ENCODE data around the gene UNC13A. TPM values are rescaled to one million over a fixed set of nuclear protein-coding genes. Genes with fewer than 3 reads are reported as not detected.
A peak's percentile ranks its signal among the peaks of the same experiment; 100 is the strongest.

The UNC13A gene
- total RNA-seq, 1 donor, result under 0.01 TPM

DNA sequence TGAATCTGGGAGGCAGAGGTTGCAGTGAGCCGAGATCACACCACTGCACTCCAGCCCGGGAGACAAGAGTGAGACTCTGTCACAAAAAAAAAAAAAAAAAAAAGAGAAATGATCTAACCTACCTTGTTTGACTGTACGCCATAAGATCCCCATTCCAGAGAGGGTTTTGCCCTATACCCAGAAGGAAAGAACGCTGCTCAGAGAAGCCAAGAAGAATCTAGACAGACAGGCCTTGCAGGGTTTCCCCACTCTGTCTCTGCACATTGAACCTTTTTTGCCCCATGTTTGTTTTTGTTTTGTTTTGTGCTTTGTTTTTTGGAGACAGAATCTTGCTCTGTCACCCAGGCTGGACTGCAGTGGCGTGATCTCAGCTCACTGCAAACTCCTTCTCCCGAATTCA is 23.7 kb upstream of the UNC13A start:
- no peak for DNase-seq (ENCODE audit: low read depth)
- TF ChIP-seq, protein P1, sequence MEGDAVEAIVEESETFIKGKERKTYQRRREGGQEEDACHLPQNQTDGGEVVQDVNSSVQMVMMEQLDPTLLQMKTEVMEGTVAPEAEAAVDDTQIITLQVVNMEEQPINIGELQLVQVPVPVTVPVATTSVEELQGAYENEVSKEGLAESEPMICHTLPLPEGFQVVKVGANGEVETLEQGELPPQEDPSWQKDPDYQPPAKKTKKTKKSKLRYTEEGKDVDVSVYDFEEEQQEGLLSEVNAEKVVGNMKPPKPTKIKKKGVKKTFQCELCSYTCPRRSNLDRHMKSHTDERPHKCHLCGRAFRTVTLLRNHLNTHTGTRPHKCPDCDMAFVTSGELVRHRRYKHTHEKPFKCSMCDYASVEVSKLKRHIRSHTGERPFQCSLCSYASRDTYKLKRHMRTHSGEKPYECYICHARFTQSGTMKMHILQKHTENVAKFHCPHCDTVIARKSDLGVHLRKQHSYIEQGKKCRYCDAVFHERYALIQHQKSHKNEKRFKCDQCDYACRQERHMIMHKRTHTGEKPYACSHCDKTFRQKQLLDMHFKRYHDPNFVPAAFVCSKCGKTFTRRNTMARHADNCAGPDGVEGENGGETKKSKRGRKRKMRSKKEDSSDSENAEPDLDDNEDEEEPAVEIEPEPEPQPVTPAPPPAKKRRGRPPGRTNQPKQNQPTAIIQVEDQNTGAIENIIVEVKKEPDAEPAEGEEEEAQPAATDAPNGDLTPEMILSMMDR (IDR thresholded peaks at IDR 0.05; ENCODE audit: insufficient read depth, low read depth, low read length), result no peak
- no peak overlapping the region for H3K4me3 ChIP-seq (ENCODE audit: low read depth, low read length)

DNA sequence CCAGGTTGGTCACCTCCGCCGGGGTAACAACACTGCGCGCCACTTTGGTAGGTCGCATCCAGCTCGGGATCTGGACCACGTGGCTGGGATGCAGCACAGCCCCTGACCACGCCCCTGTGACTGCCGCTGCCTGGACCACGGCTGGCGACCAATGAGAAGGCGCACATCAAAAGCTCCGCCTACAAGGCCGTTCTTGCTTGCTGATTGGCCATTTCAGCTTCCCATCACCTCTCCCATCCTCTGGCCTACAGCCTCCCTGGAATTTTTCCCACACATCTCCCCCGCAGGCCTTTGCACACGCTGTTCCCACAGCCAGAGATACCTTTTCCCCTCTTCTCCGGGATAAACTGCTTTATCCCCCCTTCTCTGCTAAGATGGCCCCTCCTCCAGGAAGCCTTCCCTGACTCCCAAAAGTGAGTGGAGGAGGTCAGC is 18.6 kb upstream of the UNC13A start:
- TF ChIP-seq, protein P1 (IDR thresholded peaks at IDR 0.05; ENCODE audit: insufficient read depth, low read depth, low read length), result no peak
- peak; percentile 35 for DNase-seq (ENCODE audit: low read depth)
- no peak overlapping the region for H3K4me3 ChIP-seq (ENCODE audit: low read depth, low read length)

DNA sequence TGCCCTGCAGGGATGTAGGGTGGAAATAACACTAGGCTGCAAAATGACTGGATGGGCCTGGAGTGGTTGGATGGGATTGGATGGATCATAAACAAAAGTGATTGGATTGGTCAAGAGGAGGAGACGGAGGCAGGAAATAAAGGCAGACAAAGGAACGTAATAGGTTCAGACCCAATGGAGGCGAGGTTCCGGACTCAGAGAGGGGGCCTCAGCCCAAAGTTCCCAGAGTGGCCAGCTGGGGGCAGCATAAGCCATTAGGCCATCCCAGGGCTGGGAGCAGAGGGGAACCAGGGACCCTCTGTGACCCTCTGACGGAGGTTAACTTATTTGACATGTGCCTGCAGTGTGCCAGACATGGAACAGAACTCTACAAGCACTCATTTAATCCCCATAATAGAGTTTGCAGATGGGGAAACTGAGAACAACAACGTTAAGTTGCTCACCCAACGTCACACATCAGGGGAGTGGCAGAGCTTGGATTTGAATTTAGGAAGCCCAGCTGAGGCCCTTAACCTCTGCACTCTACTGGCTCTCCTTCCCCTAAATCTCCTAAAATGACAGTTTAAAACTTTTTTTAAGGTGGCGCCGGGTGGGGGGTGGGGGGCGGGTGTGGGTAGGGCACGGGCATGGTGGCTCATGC is 15.8 kb upstream of the UNC13A start:
- TF ChIP-seq, protein P1 (IDR thresholded peaks at IDR 0.05; ENCODE audit: insufficient read depth, low read depth, low read length), result peak; percentile 86
- peak; percentile 33 for DNase-seq (ENCODE audit: low read depth)
- H3K4me3 ChIP-seq (ENCODE audit: low read depth, low read length), result no peak overlapping the region

DNA sequence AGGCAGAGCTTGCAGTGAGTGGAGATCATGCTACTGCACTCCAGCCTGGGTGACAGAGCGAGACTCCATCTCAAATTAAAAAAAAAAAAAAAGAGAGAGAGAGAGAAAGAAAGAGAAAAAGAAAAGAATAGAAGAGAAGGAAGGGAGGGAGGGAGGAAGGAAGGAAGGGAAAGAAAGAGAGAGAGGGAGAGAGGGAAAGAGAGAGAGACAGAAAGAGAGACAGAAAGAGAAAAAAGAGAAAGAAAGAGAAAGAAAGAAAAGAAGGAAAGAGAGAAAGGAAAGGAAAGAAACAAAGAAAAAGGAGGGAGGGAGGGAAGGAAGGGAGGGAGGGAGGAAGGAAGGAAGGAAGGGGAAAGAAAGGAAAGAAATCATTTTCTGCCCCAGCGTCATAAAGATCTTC is 7.0 kb upstream of the UNC13A start:
- no peak for DNase-seq (ENCODE audit: low read depth)
- TF ChIP-seq, protein P1 (IDR thresholded peaks at IDR 0.05; ENCODE audit: insufficient read depth, low read depth, low read length), result no peak
- H3K4me3 ChIP-seq (ENCODE audit: low read depth, low read length), result no peak overlapping the region

DNA sequence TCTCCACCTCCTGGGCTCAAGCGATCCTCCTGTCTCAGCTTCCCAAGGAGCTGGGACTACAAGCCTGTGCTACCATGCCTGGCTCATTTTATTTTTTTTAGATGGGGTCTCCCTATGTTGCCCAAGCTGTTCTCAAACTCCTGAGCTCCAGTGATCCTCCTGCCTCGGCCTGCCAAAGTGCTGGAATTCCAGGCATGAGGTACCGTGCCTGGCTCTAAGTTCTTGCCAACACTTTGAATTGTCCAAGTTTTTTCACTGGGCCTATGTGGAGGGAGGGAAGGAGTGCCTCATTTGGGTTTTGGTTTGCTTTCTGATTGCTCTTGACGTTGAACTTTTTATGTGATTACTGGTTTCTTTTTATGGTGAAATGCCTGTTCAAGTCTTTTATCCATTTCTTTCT is 4.4 kb upstream of the UNC13A start:
- TF ChIP-seq, protein P1 (IDR thresholded peaks at IDR 0.05; ENCODE audit: insufficient read depth, low read depth, low read length), result no peak
- DNase-seq (ENCODE audit: low read depth), result no peak
- H3K4me3 ChIP-seq (ENCODE audit: low read depth, low read length), result no peak overlapping the region

DNA sequence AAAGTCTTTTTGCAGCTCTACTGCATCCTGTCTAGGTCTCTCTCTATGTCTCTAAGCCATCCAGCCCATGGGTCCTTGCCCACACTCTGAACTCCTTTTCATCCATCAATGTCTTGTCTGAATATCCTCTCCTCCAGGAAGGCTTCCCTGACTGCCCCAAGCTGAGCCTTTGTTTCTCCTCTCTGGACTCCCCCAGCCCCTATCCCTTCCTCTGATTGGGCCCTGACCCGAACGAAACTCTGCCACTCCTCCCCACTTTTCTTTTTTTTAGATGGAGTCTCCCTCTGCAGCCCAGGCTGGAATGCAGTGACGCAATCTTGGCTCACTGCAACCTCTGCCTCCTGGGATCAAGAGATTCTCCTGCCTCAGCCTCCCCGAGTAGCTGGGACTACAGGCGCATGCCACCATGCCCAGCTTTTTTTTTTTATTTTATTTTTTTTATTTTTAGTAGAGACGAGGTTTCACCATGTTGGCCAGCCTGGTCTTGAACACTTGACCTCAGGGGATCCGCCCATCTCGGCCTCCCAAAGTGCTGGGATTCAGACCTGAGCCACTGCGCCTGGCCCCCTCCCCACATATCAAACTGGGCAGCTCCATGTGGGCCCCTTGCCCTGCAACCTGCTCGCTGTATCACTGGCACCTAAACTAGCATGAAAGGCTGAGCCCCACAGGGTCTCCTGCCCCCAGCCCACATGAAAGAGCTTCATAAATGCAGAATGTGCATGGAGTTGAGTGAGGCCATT is 870 bp upstream of the UNC13A start:
- TF ChIP-seq, protein P1 (IDR thresholded peaks at IDR 0.05; ENCODE audit: insufficient read depth, low read depth, low read length), result no peak
- H3K4me3 ChIP-seq (ENCODE audit: low read depth, low read length), result no peak overlapping the region
- DNase-seq (ENCODE audit: low read depth), result no peak
